ENCODE data around the gene FBF1.

FBF1 gene

GRCh38 chr17:75914643-75915267, 26.1 kb downstream of the FBF1 start:
- no peak for DNase-seq

GRCh38 chr17:75913537-75914210, 27.2 kb downstream of the FBF1 start:
- DNase-seq = no peak

GRCh38 chr17:75910699-75911098, 30.1 kb downstream of the FBF1 start:
- DNase-seq = no peak

- no peak for DNase-seq
Measured at GRCh38 chr17:75909812-75910274, 31.0 kb downstream of the FBF1 start.

GRCh38 chr17:75909051-75909811, 31.6 kb downstream of the FBF1 start:
- no peak for DNase-seq

GRCh38 chr17:75908201-75908600, 32.6 kb downstream of the FBF1 start:
- DNase-seq = no peak

GRCh38 chr17:75906143-75906884, 34.5 kb downstream of the FBF1 start:
- no peak for DNase-seq

GRCh38 chr17:75904749-75905521, 35.9 kb downstream of the FBF1 start, which contains the start of gene MRPL38:
Gene MRPL38 (minus strand): TSS chr17:75904884. CDS start chr17:75904875, 9 bp downstream.
- DNase-seq = peak; percentile 92

- DNase-seq = no peak
Measured at GRCh38 chr17:75902406-75902805, 38.4 kb downstream of the FBF1 start.

- no peak for DNase-seq
Measured at GRCh38 chr17:75901727-75902126, 39.1 kb downstream of the FBF1 start.

- DNase-seq = no peak
Measured at GRCh38 chr17:75900691-75901533, 39.9 kb downstream of the FBF1 start.

- no peak for DNase-seq
Measured at GRCh38 chr17:75899767-75900468, 40.9 kb downstream of the FBF1 start.

- no peak for DNase-seq
Measured at GRCh38 chr17:75899353-75899752, 41.5 kb downstream of the FBF1 start.

GRCh38 chr17:75898791-75899190, 42.1 kb downstream of the FBF1 start:
- DNase-seq = no peak

- DNase-seq = no peak
Measured at GRCh38 chr17:75898065-75898464, 42.8 kb downstream of the FBF1 start.

GRCh38 chr17:75897160-75898019, 43.5 kb downstream of the FBF1 start:
- DNase-seq = no peak

- peak; percentile 77 for DNase-seq
Measured at GRCh38 chr17:75896415-75897159, 44.3 kb downstream of the FBF1 start, which contains the start of gene TRIM65. Gene TRIM65 (minus strand): TSS chr17:75896951. CDS start chr17:75896937, 14 bp downstream.

- peak; percentile 54 for DNase-seq
Measured at GRCh38 chr17:75895370-75896155, 45.3 kb downstream of the FBF1 start.
